ENCODE results near the gene RAB5IF.

DNA sequence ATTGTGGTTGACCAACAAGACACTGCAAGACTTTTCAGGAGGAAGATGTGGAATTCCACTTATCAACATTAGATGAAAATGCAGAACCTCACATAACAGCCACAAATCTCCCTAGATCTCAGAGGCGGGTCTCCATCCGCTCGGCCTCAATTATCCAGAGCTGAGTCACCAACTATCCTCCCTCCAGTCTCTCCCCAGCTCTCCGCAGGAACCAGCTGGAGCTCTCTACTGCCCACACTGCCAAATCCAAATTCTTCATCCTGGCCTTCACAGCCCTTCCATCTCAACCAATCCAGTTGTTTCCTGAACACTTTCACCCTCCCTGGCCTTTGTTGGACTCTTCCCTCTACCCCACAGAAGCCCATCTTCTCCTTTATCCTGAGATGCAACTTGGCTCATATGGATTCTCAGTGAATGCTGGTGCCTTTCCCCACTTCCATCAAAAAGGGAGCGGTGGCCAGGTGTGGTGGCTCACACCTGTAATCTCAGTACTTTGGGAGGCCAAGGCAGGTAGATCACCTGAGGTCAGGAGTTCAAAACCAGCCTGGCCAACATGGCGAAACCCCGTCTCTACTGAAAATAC lies 35.6 kb upstream of the RAB5IF start:
- no peak for TF ChIP-seq POLR2AphosphoS5 (IDR thresholded peaks at IDR 0.05; ENCODE audit: low read depth, low read length)
- TF ChIP-seq POLR2A (IDR thresholded peaks at IDR 0.05; ENCODE audit: low read depth, low read length) = no peak

Data from GM12892 (cell line).